ENCODE measurements around the gene SLFN5.
"Not testable (repeated sequence)": the region's sequence is repeated elsewhere in the genome, so short reads cannot be mapped to it uniquely, and the experiment has no call there.

The SLFN5 gene

GRCh38 chr17:35214631-35215273, 28.1 kb upstream of the SLFN5 start:
- TF ChIP-seq CTCF (IDR thresholded peaks at IDR 0.05; ENCODE audit: borderline replicate concordance, insufficient read depth, low read depth, low read length): no peak
- H3K4me3 ChIP-seq (ENCODE audit: low read depth, low read length): no peak overlapping the region

GRCh38 chr17:35217107-35217506, 25.8 kb upstream of the SLFN5 start:
- H3K4me3 ChIP-seq (ENCODE audit: low read depth, low read length): no peak overlapping the region
- TF ChIP-seq CTCF (IDR thresholded peaks at IDR 0.05; ENCODE audit: borderline replicate concordance, insufficient read depth, low read depth, low read length): no peak

- no peak overlapping the region for H3K4me3 ChIP-seq (ENCODE audit: low read depth, low read length)
- no peak for TF ChIP-seq CTCF (IDR thresholded peaks at IDR 0.05; ENCODE audit: borderline replicate concordance, insufficient read depth, low read depth, low read length)
These were observed 24.0 kb upstream of the SLFN5 start for GRCh38 chr17:35218915-35219314.

GRCh38 chr17:35222452-35222851, 20.4 kb upstream of the SLFN5 start:
- no peak for TF ChIP-seq CTCF (IDR thresholded peaks at IDR 0.05; ENCODE audit: borderline replicate concordance, insufficient read depth, low read depth, low read length)
- H3K4me3 ChIP-seq (ENCODE audit: low read depth, low read length): no peak overlapping the region

- no peak overlapping the region for H3K4me3 ChIP-seq (ENCODE audit: low read depth, low read length)
- no peak for TF ChIP-seq CTCF (IDR thresholded peaks at IDR 0.05; ENCODE audit: borderline replicate concordance, insufficient read depth, low read depth, low read length)
These were observed 18.4 kb upstream of the SLFN5 start for GRCh38 chr17:35224436-35224835.

GRCh38 chr17:35227546-35227945, 15.3 kb upstream of the SLFN5 start:
- no peak overlapping the region for H3K4me3 ChIP-seq (ENCODE audit: low read depth, low read length)
- no peak for TF ChIP-seq CTCF (IDR thresholded peaks at IDR 0.05; ENCODE audit: borderline replicate concordance, insufficient read depth, low read depth, low read length)

GRCh38 chr17:35229638-35230037, 13.2 kb upstream of the SLFN5 start:
- no peak for TF ChIP-seq CTCF (IDR thresholded peaks at IDR 0.05; ENCODE audit: borderline replicate concordance, insufficient read depth, low read depth, low read length)
- no peak overlapping the region for H3K4me3 ChIP-seq (ENCODE audit: low read depth, low read length)

- not testable (repeated sequence) for H3K4me3 ChIP-seq (ENCODE audit: low read depth, low read length)
These were observed 8.6 kb upstream of the SLFN5 start for GRCh38 chr17:35234315-35234714.
